Smooth muscle cell (in vitro differentiated cells): ENCODE measurements around the gene DOCK8. TPM values are rescaled to one million over a fixed set of nuclear protein-coding genes. Genes with fewer than 3 reads are reported as not detected.

Source experiments
- DNase-seq: peaks from one replicate; lab custom pipeline; 2025; ENCODE audit not compliant: unreplicated experiment; lab: John Stamatoyannopoulos, UW
- H2AFZ ChIP-seq: fragments of 200-600 bp; sonication (generic); 2 replicates; pipeline ENCODE4 v1.6.0; 2016; ENCODE audit warnings: antibody characterized with exemption, low read depth, mild to moderate bottlenecking
- H3F3A ChIP-seq: fragments of 200-600 bp; sonication (generic); 2 replicates; pipeline ENCODE4 v1.6.0; 2017; ENCODE audit warnings: antibody characterized with exemption, low read depth
- H3K27ac ChIP-seq: fragments of 200-600 bp; sonication (generic); 2 replicates; pipeline ENCODE4 v1.5.1; 2016; ENCODE audit warnings: low read depth, mild to moderate bottlenecking
- H3K27me3 ChIP-seq: fragments of 200-600 bp; sonication (generic); 2 replicates; pipeline ENCODE4 v1.6.1; 2016; ENCODE audit warnings: low read depth, mild to moderate bottlenecking
- H3K36me3 ChIP-seq: fragments of 200-600 bp; sonication (generic); 2 replicates; pipeline ENCODE4 v1.5.1; 2016; ENCODE audit warnings: low read depth
- H3K4me1 ChIP-seq: fragments of 200-600 bp; sonication (generic); 2 replicates; pipeline ENCODE4 v1.5.1; 2016; ENCODE audit warnings: low read depth
- H3K4me2 ChIP-seq: fragments of 200-600 bp; sonication (generic); 2 replicates; pipeline ENCODE4 v1.6.0; 2016; ENCODE audit warnings: mild to moderate bottlenecking
- H3K4me3 ChIP-seq: fragments of 200-600 bp; sonication (generic); 2 replicates; pipeline ENCODE4 v1.5.1; 2016; ENCODE audit warnings: mild to moderate bottlenecking
- H3K79me2 ChIP-seq: fragments of 200-600 bp; sonication (generic); 2 replicates; pipeline ENCODE4 v1.6.0; 2016; ENCODE audit warnings: low read depth, mild to moderate bottlenecking
- H3K9ac ChIP-seq: fragments of 200-600 bp; sonication (generic); 2 replicates; pipeline ENCODE4 v1.6.0; 2016; ENCODE audit warnings: low read depth
- H3K9me3 ChIP-seq: fragments of 200-600 bp; sonication (generic); replicated peaks from 2 replicates; pipeline ENCODE4 v1.5.1; 2016; ENCODE audit warnings: low read depth
- H4K20me1 ChIP-seq: fragments of 200-600 bp; sonication (generic); 2 replicates; pipeline ENCODE4 v1.6.0; 2016; ENCODE audit warnings: low read depth
- CTCF ChIP-seq: fragments of 200-600 bp; sonication (generic); IDR thresholded peaks from 2 replicates; pipeline ENCODE4 v1.5.1; 2017; ENCODE audit warnings: borderline replicate concordance, mild to moderate bottlenecking, antibody characterized with exemption; ENCODE audit not compliant: insufficient read depth, poor library complexity, severe bottlenecking
- WGBS: methylation state at CpG from one replicate; pipeline ENCODE4 v1.1.7; 2016; ENCODE audit warnings: low lambda C conversion rate; 5-methylcytosine and 5-hydroxymethylcytosine counted together
- polyA plus RNA-seq: library from polyadenylated mRNA; unstranded; fragments of >200 nt; fragmentation: Nextera tagmentation; extraction: Ambion mirVana; gene quantifications from 2 replicates; pipeline ENCODE4 v1.2.1, GENCODE V29; 2016
- total RNA-seq: library from RNA; depleted of rRNA; stranded (reverse); fragments of >200 nt; gene quantifications from 2 replicates; pipeline ENCODE4 v1.2.3, GENCODE V29; 2014

Gene DOCK8
- total and polyA plus RNA-seq, 2 experiments from 2014 or later, result 0.18 to 4.9 TPM

- 78% methylated on average over 3 of the region's 3 CpGs for WGBS
- no peak for DNase-seq
- Histone ChIP-seq H3K27ac (no peak overlapping the region), H3K9ac (no peak overlapping the region), H3F3A (no peaks in the 10 kb centered on the region), H3K9me3 (no peaks in the 10 kb centered on the region), H3K4me1 (no peaks in the 10 kb centered on the region), H3K36me3 (no peaks in the 10 kb centered on the region), H4K20me1 (no peaks in the 10 kb centered on the region), H3K27me3 (no peaks in the 10 kb centered on the region), H3K4me3 (no peak overlapping the region), H2AFZ (no peak overlapping the region), H3K79me2 (no peaks in the 10 kb centered on the region), H3K4me2 (no peak overlapping the region)
- TF ChIP-seq CTCF, result no peak
Measured at GRCh38 chr9:237141-237857, 22.6 kb downstream of the DOCK8 start.

GRCh38 chr9:237858-238345 is 23.2 kb downstream of the DOCK8 start:
- Histone ChIP-seq H3K79me2 (no peaks in the 10 kb centered on the region), H2AFZ (no peak overlapping the region), H3K9me3 (no peaks in the 10 kb centered on the region), H3K4me3 (no peak overlapping the region), H4K20me1 (no peaks in the 10 kb centered on the region), H3F3A (no peaks in the 10 kb centered on the region), H3K27me3 (no peaks in the 10 kb centered on the region), H3K4me2 (no peak overlapping the region), H3K4me1 (no peaks in the 10 kb centered on the region), H3K9ac (no peak overlapping the region), H3K36me3 (no peaks in the 10 kb centered on the region), H3K27ac (no peak overlapping the region)
- TF ChIP-seq CTCF, result no peak
- no peak for DNase-seq
- WGBS, result 65% methylated on average over 4 of the region's 4 CpGs

GRCh38 chr9:242461-243080 is 27.9 kb downstream of the DOCK8 start:
- H3K79me2 ChIP-seq, result no peaks in the 10 kb centered on the region
- no peak for TF ChIP-seq CTCF
- no peaks in the 10 kb centered on the region for H3K27me3 ChIP-seq
- DNase-seq, result no peak
- H3K36me3 ChIP-seq, result no peaks in the 10 kb centered on the region
- no peaks in the 10 kb centered on the region for H4K20me1 ChIP-seq
- H3K4me1 ChIP-seq, result no peaks in the 10 kb centered on the region
- no peak overlapping the region for H3K27ac ChIP-seq
- H3F3A ChIP-seq, result no peaks in the 10 kb centered on the region
- WGBS, result 84% methylated on average over 5 of the region's 5 CpGs
- H3K9me3 ChIP-seq, result no peaks in the 10 kb centered on the region
- no peak overlapping the region for H2AFZ ChIP-seq
- H3K4me3 ChIP-seq, result no peak overlapping the region
- no peak overlapping the region for H3K4me2 ChIP-seq
- no peak overlapping the region for H3K9ac ChIP-seq
